Thyroid gland (tissue), 4 donors: ENCODE measurements around the gene ALG10B.
A peak's percentile ranks its signal among the peaks of the same experiment; 100 is the strongest.

ENCODE experiments used
- CTCF ChIP-seq, 6 experiments: fragments of 200-600 bp in 3 of 6; fragments of 450-650 bp in 3 of 6; sonication (generic) in 3 of 6; IDR thresholded peaks; one replicate each; pipeline ENCODE4 v1.5.1; 2016 to 2019; ENCODE audit warnings: antibody characterized with exemption in 6 of 6, mild to moderate bottlenecking in 2 of 6, inconsistent platforms in 1 of 6, moderate library complexity in 1 of 6
- POLR2A ChIP-seq, 2 donors: fragments of 450-650 bp; IDR thresholded peaks; one replicate each; pipeline ENCODE4 v1.6.1; 2017; ENCODE audit warnings: antibody characterized with exemption in 2 of 2, mild to moderate bottlenecking in 2 of 2, moderate library complexity in 1 of 2

- TF ChIP-seq CTCF (IDR thresholded peaks at IDR 0.05), result peak; percentile 30 to 93 (median 60)
- no peak for TF ChIP-seq POLR2A (IDR thresholded peaks at IDR 0.05)
Observed at GRCh38 chr12:38316391-38317129, at the start of gene ALG10B.
